GM21786 (cell line): ENCODE measurements around the gene OR1M1.
"Not testable (repeated sequence)": the region's sequence is repeated elsewhere in the genome, so short reads cannot be mapped to it uniquely, and the experiment has no call there.

Experiments used
- ATAC-seq: cut with Tn5 transposase; IDR thresholded peaks from one replicate; pipeline ENCODE4 v1.9.1; 2021; ENCODE audit not compliant: unreplicated experiment

The OR1M1 gene

DNA sequence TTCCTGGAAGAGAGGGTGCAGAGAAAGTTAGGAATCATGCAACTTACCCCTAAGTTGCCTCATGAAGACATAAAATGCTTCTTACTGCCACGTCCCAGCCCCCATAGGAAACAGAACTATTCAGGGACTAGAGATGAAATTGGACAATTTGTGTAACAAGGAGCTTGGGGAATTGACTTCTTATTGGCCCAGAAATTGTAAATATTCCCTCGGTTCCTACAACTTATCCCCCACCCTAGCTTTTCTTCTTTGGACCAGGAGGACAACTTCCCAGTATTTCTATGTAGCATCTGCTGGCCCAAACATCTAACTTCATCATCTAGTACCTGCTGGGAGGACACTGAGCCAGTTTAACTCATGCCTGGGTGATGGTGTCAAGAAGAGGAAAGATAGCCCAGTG lies at the start of gene OR1M1:
OR1M1 (plus strand) TSS at position 301 of the 400 bp plus-strand sequence. CDS start 6,184 bp downstream, outside the sequence.
- no peak for ATAC-seq

GRCh38 chr19:9037400-9038062 lies 49.3 kb upstream of the OR1M1 start:
- no peak for ATAC-seq

DNA sequence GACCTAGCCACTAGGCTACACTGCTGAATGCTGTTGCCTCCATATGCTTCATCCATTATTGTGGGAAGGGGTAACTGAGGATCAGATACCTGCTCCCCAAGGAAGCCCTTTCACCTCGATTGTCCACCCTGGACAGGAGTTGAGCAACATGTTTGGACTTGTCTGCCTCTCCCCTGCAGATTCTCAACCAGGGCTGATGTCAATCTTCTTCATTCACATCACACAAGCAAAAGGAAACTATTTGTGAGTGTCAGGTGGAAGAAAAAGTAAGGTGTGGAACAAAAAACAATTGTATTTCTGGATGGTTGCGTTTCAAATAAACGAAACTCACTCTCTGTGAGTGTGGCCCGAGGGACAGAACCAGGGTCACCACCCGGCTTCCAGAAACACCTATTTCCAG lies 47.1 kb upstream of the OR1M1 start:
- no peak for ATAC-seq

GRCh38 chr19:9040131-9040530 lies 46.7 kb upstream of the OR1M1 start:
- ATAC-seq, result no peak

DNA sequence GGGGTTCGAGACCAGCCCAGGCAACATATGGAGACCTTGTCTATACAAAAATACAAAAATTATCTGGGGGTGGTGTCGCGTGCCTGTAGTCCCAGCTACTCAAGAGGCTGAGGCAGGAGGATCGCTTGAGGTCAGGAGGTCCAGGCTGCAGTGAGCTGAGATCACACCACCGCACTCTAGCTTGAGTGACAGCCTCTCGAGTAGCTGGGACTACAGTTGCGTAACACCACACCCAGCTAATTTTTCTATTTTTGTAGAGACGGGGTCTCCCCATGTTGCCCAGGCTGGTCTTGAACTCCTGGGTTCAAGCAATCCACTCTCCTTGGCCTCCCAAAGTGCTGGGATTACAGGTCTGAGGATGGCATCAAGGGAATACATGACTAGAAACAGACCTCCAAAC lies 45.8 kb upstream of the OR1M1 start:
- ATAC-seq, result no peak

GRCh38 chr19:9043524-9043923 lies 43.3 kb upstream of the OR1M1 start:
- no peak for ATAC-seq

GRCh38 chr19:9044449-9044848 lies 42.4 kb upstream of the OR1M1 start:
- no peak for ATAC-seq

DNA sequence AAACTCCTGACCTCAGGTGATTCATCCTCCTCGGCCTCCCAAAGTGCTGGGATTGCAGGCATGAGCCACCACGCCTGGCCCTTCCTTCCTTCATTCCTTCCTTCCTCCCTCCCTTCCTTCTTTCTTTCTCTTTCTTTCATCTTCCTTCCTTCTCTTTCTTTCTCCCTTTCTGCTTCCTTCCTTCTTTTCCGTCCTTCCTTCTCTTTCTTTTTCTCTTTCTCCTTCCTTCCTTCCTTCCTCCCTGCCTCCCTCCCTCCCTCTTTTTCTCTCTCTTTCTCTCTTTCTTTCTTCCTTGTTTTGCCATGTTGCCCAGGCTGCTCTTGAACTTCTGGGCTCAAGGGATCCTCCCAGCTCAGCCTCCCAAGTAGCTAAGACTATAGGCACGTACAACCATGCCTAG lies 40.2 kb upstream of the OR1M1 start:
- ATAC-seq, result no peak

DNA sequence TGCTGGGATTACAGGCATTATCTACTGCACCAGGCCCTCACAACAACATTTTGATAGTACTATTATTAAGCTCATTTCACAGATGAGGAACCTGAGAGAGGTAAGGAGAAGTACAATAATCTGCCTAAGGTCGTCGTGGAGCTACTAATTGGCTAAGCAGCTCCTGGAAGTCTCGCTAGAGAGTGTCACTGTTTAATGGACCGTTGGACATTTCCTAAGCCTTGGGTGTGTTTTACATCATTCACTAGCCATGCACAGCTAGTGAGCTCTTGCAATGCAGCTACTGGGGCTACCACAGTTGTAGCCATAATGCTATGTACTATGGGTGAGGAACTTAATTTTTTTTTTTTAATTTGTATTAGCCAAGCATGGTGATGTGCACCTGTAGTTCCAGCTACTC lies 34.0 kb upstream of the OR1M1 start:
- ATAC-seq, result no peak

- ATAC-seq, result not testable (repeated sequence)
These were observed 33.2 kb upstream of the OR1M1 start for GRCh38 chr19:9053674-9054073.

GRCh38 chr19:9054207-9054606 lies 32.7 kb upstream of the OR1M1 start:
- no peak for ATAC-seq

DNA sequence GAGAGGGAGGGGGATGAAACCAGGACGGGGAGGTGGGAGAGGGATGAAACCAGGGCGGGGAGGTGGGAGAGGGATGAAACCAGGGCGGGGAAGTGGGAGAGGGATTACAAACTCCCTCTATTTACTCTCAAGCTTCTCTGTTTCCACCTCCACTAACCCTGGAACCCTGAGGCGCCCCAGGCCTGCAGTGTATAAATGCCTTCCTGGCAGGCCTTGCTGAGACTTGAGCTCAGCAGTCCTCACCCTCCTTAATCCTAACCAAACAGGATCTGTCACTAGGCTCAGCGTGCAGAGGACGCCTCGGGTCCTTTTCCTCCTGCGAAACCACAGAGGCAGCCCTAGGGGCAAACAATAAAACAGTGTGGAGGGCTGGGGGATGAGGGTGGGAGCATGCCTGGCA lies 32.1 kb upstream of the OR1M1 start:
- no peak for ATAC-seq

- not testable (repeated sequence) for ATAC-seq
These were observed 30.7 kb upstream of the OR1M1 start for GRCh38 chr19:9056131-9056530.

- no peak for ATAC-seq
These were observed 29.2 kb upstream of the OR1M1 start for GRCh38 chr19:9057505-9058258.

GRCh38 chr19:9058905-9059667 lies 27.8 kb upstream of the OR1M1 start:
- ATAC-seq, result no peak

DNA sequence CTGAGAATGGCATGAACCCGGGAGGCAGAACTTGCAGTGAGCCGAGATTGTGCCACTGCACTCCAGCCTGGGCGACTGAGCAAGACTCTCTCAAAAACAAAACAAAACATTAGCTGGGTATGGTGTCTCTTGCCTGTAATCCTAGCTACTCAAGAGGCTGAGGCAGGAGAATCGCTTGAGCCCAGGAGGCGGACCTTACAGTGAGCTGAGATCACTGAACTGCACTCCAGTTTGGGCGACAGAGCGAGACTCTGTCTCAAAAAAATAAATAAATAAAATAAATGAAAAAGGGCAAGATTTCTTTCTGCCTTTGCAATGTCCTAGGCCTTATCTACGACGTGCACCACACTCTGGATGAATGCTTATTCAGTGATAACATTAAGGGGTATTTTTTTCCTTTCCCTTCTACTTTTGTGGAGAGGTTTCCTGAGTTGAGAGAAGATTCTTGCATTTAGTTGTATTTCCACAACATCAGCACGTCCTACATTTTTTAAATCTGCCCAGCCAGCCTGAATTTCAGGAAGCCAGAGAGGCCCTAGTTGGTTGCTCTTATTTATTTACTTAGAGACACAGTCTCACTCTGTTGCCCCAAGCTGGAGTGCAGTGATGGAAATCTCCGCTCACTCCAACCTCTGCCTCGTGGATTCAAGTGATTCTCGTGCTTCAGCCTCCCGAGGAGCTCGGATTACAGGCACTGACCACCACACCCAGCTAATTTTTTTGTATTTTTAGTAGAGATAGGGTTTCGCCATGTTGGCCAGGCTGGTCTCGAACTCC lies 26.1 kb upstream of the OR1M1 start:
- ATAC-seq, result no peak

GRCh38 chr19:9061879-9062278 lies 25.0 kb upstream of the OR1M1 start:
- no peak for ATAC-seq

DNA sequence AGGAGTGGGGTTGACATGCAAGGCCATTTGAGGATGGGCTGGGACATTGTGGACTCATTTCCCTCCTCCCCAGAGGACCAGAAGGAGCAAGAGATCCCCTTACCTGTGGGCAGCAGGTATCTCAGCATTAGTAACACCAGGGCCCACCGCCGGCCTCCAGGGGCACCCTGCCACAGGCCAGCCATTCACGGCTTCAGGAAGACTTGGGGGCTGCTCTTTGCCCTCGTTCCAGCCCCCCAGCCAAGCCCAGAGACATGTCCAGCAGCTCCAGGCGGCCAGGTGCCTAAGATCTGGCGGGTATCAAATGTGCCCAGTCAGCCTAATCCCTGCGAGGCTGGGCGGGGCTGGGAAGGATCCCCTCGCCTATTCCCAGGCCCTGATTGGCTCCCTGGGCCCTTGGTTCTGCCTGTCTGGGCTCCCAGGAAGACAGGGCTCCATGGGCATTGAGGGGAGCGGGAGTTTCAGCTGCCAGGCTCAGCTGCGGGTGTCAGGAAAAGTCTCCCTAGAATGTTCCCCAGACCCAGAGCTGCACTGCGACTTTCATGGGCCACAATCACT lies 21.3 kb upstream of the OR1M1 start:
- ATAC-seq, result no peak

DNA sequence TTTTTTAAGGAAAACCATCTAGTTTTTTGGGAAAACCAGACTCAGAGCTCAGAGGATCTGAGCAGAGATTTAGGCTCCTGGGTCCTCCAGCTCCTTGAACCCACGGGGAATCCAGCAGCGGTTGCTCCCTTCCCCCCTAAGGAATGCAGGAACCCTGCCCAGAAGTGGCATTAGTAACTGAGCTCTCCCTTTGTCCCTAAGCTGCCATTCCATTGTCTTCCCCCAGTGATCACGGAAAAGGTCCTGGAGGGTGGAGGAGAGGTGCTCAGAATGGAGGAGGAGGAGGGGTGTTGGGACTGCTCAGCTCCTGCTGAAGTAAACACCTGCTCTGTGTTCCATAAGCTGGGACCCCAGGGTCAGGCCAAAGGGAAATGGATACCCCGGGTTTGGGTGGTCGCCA lies 16.8 kb upstream of the OR1M1 start:
- ATAC-seq, result no peak

- not testable (repeated sequence) for ATAC-seq
These were observed 15.1 kb upstream of the OR1M1 start for GRCh38 chr19:9071720-9072119.

GRCh38 chr19:9073806-9074205 lies 13.1 kb upstream of the OR1M1 start:
- ATAC-seq, result no peak
